HG02884 (cell line): ENCODE measurements around the gene ERG.

ENCODE experiments used
- ATAC-seq: cut with Tn5 transposase; IDR thresholded peaks from one replicate; pipeline ENCODE4 v1.9.1; 2021; ENCODE audit warnings: mild to moderate bottlenecking, moderate library complexity; ENCODE audit not compliant: unreplicated experiment

Gene ERG

GRCh38 chr21:38396325-38396724, 102.0 kb downstream of the ERG start:
- no peak for ATAC-seq

GRCh38 chr21:38395581-38395980, 102.7 kb downstream of the ERG start:
- no peak for ATAC-seq

GRCh38 chr21:38392661-38393060, 105.6 kb downstream of the ERG start:
- ATAC-seq = no peak

- ATAC-seq = no peak
Observed at GRCh38 chr21:38389896-38390295, 108.4 kb downstream of the ERG start.

DNA sequence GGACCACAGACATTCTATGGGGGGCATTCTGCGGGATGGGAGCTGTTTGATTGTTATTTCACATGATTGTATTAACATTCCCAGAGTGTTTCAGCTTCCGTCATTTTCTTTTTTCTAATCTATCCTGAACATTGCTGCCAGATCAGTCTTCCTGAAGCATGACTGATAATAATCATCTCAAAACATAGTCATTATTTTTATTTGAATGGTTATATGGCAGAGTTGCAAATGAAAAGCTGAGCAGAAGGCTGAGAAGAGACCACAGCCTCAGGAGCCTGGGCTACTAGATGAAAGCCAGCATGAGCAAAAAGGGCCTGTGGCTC, 109.0 kb downstream of the ERG start:
- no peak for ATAC-seq

DNA sequence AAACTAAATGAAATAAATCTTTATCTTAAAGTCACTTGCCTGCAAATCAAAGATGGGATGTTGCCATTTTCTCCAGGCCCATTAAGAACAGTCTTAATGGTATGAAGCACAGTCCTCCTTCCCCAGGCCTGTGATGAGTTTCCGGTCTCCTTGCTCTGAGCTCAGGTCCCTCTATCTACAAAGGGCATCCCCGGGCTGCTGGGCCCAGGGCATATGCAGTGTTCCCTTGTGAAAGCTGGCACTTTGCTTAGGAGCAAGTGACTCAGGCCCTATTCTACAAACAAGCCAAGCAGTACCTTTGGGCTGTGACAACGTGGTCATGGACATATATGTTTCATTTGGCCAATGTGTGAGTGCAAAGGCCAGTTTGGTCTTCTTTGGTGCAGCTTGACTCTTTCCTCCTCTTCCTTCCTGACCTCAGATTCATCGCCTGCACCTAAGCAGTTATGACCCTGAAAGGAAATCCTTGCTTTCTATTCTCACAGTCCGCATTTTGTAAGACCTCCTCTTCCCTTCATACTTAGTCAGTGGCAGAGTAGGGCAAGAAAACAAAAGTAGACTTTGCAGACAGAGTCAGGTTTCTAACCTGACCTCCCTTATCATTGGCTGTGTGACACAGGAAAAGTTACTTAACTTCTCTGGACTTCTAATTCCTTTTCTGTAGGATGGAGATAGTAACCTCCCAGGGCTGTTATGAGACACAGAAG, 109.5 kb downstream of the ERG start:
- ATAC-seq = no peak

DNA sequence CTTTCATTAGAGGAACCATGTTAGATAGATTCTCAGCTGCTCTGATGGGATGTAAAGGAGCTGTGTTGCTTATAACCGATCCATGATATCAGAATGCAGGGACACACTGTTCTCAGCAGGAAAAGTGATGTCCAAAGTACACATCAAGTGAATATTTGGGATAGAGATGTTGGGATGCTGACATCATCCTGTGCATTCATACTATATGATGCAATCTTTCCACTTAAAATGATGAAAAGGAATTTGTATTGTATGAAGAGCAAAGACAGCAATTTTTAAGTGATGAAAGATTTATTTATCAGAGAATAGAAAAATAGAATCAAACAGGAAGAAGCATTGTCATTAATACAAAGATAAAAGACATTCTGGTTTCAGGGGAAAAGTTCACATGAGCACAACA, 110.1 kb downstream of the ERG start:
- ATAC-seq = no peak

- ATAC-seq = no peak
Observed at GRCh38 chr21:38386967-38387366, 111.3 kb downstream of the ERG start.

DNA sequence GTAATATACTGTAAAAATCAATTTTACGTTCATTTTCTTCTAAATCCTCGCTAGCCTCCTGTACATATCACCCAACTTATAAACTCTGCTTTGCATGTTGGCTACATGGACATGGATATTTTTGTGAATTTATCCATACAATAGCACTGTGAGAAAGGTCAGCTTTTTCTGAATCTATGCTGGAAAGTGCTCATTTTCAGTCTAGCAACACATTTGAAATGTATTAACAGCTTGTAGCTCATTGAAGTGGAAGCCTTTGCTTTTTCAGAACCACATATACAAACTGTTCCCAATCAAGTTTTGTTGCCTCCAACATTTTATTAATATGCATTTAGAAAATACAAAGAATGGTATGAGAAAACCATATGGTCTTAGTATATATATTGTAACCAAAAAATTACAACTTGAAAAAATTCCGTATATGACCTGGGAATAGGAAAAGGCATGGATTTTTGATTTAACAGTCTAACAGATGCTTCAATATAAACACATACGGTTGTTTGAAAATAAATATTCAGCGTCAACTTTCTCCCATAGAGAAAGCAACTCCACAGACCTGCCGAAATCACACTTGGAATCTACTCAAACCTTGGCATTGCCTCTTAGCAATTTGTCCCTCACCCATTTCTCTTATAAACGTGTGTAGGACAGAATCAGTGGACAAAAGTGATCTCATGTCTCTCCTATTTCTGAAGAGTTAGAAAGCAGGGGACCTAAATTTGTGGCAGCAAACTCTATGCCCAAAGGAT, 112.7 kb downstream of the ERG start:
- ATAC-seq = no peak

DNA sequence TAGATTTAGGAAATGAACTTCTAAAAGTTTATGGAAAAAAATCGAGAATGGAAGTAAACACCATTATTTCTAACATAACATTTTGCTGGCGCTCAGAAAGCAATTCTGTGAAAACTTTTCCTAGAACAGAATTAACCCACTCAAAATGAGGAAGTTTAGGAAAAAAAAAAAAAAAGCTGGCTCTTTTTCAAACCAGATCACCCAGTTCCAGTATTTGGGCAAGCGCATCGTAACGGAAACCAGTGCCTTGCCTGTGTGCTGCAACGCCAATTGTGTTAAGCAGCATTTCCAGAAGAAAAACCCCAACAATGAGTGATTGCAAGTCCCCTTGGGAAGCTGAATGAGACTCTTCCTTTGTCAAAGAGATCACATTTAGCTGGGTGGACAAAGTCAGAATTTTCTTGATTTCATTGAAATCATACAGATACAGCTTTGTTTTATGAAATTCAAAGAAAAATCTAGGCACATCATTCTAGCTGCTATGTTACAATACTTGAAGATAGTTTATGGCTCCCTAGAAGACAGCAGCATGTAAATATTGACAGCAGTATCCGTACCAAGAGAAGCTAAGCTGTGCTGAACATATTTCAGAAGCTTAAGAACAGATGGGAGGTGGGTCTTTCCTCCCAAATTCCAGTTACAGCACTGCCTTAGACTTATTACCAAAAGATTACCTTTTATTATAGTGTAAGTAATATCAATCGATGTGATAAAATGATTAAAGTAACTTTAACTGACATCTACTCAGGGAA, 113.4 kb downstream of the ERG start:
- ATAC-seq = no peak

- no peak for ATAC-seq
Observed at GRCh38 chr21:38384238-38384560, 114.1 kb downstream of the ERG start.

DNA sequence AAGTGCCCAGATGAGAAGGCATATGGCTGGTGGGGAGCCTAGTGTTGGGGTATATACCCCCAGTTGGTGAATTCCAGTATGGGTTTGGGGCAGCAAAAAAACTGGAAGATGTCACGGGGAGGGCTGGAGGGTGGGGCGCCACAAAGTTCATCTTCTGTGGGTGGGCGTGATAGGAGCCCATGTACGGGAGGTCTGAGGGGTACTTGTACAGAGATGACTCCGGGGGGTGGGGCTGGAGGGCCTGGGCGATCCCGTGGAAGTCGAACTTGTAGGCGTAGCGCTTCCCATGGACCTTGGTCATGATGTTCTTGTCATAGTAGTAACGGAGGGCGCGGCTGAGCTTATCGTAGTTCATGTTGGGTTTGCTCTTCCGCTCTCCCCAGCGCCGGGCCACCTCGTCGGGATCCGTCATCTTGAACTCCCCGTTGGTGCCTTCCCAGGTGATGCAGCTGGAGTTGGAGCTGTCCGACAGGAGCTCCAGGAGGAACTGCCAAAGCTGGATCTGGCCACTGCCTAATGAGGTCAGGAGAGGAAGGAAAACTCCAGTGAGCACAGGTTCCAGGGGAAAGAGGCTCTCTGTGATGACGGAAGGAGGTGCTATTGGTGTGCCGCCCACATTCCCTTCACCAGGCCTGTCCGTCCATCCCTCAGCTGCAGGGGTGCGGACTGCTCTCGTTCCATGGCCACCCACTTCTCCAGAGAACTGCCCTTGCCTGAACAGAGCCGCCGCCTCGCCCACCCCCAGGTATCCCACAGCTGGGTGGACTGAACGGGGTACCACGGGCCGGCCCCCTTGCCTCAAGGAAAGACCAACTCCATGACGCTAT, 114.7 kb downstream of the ERG start:
- no peak for ATAC-seq

DNA sequence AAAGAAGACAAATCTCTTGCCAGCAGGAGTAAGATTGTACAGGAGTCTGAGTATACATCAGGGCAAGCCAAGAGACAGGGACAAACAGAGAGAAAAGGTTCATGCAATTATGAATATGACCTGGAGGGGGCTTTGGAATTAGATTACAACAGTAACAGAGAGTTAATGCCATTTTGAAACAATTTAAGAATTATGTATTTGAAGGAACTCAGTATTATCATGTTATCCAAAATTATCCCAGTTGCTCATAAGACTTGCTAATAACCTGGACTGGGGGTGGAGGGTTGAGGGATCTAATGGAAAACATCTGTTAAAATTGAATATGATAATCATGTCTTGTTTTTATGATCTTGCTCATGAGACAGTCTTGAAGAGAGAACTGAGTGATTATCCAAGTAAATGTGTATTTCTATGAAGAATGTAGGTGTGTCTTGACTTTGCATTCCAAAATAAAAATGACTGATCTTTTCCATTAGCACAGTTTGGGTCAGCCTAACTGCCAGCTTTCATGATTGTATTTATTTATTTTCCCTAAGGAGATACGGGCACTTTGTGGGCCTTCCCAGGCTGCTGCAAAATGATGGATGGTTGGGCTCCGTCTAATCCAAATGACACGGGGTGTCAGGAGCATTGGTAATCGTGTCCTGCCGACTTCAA, 117.7 kb downstream of the ERG start:
- ATAC-seq = no peak

- no peak for ATAC-seq
Observed at GRCh38 chr21:38379147-38379546, 119.1 kb downstream of the ERG start.

DNA sequence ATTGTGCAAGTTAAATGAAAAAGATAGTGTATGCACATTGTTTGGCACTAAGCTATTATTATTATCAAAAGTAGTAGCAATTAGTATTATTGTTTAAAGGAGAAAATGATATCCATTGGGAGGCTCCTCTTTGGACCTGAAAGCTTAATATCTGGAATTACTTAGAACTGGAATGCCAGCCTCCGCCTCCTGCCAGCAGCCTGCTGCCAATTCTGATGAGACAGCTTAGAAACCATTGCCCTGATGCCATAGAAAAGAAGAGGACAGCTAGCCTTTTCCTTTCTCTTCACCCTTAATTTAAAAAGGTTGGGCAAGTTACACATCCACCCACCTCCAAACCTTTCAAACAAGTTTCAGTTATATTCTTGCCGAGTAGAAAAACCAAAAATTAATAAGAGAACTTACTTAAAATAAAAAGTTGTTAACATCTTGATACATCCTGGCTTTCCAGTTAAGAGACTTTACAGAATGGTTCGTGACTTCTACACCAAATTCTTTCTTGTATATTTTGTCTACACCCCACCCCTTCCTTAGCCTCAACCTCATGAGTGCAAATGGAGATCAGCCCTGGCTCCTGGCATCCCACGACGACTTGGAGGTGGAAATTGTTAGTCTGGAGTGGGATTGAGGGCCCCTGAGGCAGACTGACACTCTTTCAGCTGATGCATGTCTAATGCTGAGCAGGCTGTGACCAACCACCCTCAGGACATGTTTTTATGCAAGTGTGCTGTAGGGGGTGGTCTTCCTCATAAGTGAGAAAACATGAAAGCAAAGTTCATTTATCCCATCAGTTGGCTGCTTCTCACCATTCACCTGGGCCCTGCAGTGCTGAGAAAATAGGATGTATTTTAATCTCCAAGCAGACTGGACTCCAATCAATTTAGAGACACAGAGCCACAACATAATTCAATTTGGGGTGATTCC, 120.8 kb downstream of the ERG start:
- no peak for ATAC-seq

- no peak for ATAC-seq
Observed at GRCh38 chr21:38376693-38377092, 121.6 kb downstream of the ERG start.

- ATAC-seq = no peak
Observed at GRCh38 chr21:38376235-38376634, 122.0 kb downstream of the ERG start.

DNA sequence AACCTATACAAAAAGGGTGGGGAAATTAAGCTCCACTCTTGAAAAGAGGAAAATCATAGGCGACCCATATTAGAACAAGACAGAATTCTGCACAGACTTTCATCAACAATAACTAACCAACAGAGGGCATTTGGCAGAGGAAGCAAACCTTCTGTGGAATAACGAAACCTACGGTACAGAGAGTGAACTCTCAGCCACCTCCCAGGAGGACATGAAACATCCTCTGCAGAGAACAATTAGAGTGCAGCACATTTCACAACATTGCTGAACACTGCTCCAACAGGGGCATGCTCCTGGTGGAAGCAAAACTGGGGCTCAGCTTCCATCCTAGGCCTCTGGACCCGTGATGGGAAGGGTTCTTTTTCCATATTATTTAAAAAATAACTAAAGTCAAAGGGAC, 130.6 kb downstream of the ERG start:
- no peak for ATAC-seq

GRCh38 chr21:38365521-38365920, 132.8 kb downstream of the ERG start:
- ATAC-seq = no peak

GRCh38 chr21:38363693-38364092, 134.6 kb downstream of the ERG start:
- ATAC-seq = no peak
